VCaP (cell line): ENCODE measurements around the gene C2orf72.
"Not testable (repeated sequence)": the region's sequence is repeated elsewhere in the genome, so short reads cannot be mapped to it uniquely, and the experiment has no call there.

Experiments used
- H3K27ac ChIP-seq: fragments of 450-650 bp; 2 replicates; pipeline ENCODE4 v1.5.1; 2017
- TF ChIP-seq, protein P1 (sequence below): fragments of 450-650 bp; conservative IDR thresholded peaks from 2 replicates; pipeline ENCODE4 v1.5.1; 2017; ENCODE audit warnings: mild to moderate bottlenecking, moderate library complexity

The C2orf72 gene

DNA sequence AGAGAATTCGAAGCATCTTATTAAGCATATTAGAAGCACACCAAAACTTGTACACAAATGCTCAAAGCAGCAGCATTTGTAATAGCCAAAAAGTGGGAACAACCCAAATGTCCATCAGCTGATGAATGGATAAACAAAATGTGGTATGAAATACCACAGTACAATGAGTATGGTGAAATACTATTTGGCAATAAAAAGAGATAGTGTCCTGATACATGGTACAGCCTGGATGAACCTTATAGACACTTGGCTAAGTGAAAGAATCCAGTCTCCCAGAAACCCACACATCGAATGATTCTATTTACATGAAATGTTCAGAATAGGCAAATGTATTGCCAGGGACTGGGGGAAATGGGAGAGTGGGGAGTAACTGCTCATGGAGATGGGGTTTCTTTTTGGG lies 38.4 kb upstream of the C2orf72 start:
- H3K27ac ChIP-seq: no peak overlapping the region
- TF ChIP-seq, protein P1, sequence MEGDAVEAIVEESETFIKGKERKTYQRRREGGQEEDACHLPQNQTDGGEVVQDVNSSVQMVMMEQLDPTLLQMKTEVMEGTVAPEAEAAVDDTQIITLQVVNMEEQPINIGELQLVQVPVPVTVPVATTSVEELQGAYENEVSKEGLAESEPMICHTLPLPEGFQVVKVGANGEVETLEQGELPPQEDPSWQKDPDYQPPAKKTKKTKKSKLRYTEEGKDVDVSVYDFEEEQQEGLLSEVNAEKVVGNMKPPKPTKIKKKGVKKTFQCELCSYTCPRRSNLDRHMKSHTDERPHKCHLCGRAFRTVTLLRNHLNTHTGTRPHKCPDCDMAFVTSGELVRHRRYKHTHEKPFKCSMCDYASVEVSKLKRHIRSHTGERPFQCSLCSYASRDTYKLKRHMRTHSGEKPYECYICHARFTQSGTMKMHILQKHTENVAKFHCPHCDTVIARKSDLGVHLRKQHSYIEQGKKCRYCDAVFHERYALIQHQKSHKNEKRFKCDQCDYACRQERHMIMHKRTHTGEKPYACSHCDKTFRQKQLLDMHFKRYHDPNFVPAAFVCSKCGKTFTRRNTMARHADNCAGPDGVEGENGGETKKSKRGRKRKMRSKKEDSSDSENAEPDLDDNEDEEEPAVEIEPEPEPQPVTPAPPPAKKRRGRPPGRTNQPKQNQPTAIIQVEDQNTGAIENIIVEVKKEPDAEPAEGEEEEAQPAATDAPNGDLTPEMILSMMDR: no peak

DNA sequence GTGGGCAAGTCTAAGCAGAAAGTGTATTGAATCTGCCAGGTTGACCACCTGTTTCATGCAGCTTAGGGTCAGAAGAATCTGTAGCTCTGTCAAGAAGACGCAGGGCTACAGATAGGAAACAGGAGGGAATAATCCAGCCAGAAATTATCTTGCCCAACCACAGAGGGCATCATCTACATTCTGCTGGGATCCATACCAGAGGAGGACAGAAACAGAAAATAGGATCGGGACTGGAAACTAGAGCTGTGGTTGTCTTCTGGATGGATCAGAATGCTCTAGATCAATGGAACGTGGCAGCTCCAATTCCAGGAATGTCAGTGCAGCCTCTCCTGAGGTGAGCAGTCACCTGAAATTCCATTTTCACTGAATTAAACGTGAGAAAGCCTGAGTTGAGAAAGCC lies 37.8 kb upstream of the C2orf72 start:
- TF ChIP-seq, protein P1: peak; percentile 10; the same call in 1 of the 2 replicates
- H3K27ac ChIP-seq: no peak overlapping the region

DNA sequence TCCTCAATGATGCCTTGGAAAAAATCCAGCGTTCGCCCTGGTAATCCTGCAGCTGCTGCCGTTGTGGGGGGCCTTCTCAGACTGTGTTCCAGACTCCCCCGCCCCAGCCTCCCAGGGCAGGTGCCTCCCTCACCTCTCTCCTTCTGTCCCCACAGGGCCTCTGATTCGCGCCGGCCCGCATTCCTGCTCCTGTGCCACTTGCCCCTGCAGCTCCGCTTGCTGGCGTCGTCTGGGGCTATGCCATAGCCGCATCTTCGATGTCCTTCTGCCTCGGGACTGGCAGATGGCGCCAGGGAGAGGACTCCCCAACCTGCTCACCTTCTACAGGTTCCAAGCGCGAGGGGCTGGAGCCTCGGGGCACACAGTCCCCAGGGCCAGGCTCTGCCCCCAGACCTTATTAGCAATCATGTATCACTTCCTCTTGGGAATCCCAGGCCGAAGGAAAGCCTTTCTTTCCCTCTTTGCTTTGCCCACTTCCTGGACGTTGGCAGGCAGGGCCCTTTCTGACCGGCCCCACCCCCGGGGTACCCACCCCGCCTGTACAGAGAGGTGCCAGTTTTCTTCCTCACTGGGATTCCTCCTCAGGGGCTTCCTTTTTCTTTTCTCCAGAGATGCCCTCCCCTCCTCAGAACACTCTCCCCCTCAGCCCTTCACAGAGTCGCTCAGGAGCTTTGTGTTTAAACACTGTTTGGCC lies 37.0 kb upstream of the C2orf72 start:
- TF ChIP-seq, protein P1: peak; percentile 51

DNA sequence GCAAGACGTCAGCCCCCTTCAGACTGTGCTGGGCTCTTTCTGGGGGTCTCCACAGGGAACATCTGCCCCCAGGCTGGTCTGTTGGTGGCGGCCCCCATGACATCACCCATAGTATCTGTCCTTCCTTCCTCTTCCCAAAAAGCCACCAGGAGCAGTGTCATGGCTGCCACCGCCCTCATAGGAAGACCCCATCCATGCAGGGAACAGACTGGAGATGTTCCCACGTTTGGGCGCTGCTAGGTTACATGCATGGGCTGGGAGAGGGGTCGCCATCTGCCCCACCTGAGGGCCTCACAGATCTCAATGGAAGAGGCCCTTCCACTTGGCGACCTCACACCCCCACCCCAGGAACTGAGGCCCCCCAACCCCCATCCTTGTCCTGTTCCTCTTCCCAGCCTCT lies 36.3 kb upstream of the C2orf72 start:
- TF ChIP-seq, protein P1: no peak
- no peak overlapping the region for H3K27ac ChIP-seq

More for the DNA sequence above, 37.0 kb upstream of the C2orf72 start:
- H3K27ac ChIP-seq: no peak overlapping the region

DNA sequence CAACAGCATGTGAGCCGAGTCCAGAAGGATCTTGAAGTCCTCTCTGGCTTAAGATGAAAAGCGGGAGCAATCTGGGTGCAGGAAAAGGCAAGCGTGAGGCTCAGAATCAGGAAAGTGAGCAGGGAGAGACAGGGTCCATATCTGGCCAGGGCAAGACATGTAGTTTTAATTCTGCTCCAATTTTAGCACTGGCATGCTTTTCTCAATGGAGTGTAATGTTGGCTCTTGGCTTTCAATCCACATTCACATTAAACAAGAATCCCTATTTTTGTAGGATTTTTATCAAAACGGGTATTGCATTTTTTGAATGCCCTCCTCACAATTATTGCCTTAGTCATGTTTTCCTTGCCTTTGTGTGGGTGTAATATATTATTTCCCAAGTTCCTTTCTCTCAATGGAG lies 35.4 kb upstream of the C2orf72 start:
- TF ChIP-seq, protein P1: no peak
- H3K27ac ChIP-seq: no peak overlapping the region

DNA sequence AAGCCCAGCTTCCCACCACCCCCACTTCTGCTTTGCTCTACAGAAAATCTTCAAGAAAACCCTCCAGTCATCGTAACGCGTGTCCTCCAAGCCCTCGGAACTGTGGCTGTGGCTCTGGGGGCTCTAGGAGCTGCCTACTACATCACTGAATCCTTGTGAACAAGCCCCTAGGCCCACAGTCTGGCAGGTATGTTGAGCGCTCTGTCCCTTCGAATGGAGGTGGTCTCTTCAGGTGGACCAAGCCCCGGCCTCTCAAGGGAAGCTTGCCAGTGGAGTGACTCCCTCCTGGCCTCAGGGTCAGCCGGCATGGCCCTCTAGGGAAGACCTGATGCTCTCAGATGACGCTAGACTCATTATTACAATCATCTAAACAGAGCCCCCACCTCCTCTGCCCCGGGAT lies 34.7 kb upstream of the C2orf72 start:
- H3K27ac ChIP-seq: no peak overlapping the region
- TF ChIP-seq, protein P1: no peak

DNA sequence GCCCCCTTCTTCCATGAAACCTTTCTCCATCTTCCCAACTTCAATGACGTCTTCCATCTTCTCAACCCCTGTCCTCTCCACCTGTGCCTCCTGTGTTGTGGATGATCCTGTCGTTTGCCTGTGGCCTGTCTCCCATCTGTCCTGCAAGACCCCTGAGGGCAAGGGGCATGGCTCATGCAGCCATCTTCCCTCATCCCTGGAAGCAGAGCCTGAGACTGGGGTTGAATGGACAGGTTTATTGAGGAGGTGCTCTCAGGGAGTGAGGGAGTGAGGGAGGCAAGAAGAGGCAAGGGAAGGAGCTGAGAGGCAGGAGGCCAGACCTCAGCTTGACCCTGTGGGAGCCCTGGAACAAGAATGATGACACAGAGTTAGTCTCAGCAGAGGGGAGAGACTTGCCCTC lies 34.1 kb upstream of the C2orf72 start:
- H3K27ac ChIP-seq: no peak overlapping the region
- TF ChIP-seq, protein P1: no peak

DNA sequence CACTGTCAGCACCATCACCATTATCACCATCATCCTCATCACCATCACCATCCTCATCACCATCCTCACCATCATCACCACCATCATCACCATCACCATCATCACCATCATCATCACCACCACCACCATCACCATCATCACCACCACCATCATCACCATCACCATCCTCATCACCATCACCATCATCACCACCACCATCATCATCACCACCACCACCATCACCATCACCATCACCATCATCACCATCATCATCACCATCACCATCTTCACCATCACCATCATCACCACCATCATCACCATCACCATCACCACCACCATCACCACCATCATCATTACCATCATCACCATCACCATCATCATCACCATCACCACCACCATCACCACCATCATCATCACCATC lies 32.4 kb upstream of the C2orf72 start:
- not testable (repeated sequence) for H3K27ac ChIP-seq
